Stimulated activated CD8-positive, alpha-beta memory T cell treated with anti-CD3 and anti-CD28 coated beads, Interleukin-7, amount 100 ng/mL, for 24 hours (primary cell): ENCODE results near the gene ABL1.
A peak's percentile ranks its signal among the peaks of the same experiment; 100 is the strongest.
"Not testable (repeated sequence)": the region's sequence is repeated elsewhere in the genome, so short reads cannot be mapped to it uniquely, and the experiment has no call there.

Source experiments
- DNase-seq: peaks from one replicate; pipeline ENCODE4 v3.0.0-alpha.2; 2020; ENCODE audit warnings: low read depth

The ABL1 gene

GRCh38 chr9:130834371-130835336 lies at the start of gene ABL1:
ABL1 (plus strand) TSS chr9:130835254; CDS start chr9:130835447, 193 bp downstream.
- DNase-seq: peak; percentile 39

- no peak for DNase-seq
These were observed 49.0 kb upstream of the ABL1 start for GRCh38 chr9:130785940-130786508.

- no peak for DNase-seq
These were observed 48.5 kb upstream of the ABL1 start for GRCh38 chr9:130786526-130786925.

- no peak for DNase-seq
These were observed 45.0 kb upstream of the ABL1 start for GRCh38 chr9:130789747-130790672.

GRCh38 chr9:130791303-130791894 lies 43.7 kb upstream of the ABL1 start:
- DNase-seq: no peak

DNA sequence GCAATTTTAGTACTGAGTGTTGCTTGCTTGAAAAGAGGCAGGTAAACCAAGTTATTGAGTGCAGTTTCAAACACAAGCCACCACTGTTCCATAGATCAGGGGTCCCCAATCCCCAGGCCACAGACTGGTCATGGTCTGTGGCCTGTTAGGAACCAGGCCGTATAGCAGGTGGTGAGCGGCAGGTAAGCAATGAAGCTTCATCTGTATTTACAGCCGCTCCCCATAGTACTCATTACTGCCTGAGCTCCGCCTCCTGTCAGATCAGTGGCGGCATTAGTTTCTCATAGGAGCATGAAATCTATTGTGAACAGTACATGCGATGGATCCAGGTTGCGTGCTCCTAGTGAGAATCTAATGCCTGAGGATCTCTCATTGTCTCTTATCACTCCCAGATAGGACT lies 41.5 kb upstream of the ABL1 start:
- no peak for DNase-seq

DNA sequence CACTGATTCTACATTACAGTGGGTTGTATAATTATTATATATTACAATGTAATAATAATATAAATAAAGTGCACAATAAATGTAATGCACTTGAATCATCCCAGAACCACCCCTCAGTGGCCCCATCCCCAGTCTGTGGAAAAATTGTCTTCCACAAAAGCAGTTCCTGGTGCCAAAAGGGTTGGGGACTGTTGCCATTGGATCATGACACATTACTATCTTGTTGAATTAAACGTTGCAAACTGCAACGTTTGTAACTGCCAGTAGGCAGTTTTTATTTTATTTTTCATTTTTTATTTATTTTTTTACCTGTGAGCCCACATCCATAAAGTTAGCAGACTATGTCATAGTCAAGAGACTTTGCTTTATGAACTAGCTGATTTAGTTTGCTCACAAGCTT lies 41.0 kb upstream of the ABL1 start:
- not testable (repeated sequence) for DNase-seq

DNA sequence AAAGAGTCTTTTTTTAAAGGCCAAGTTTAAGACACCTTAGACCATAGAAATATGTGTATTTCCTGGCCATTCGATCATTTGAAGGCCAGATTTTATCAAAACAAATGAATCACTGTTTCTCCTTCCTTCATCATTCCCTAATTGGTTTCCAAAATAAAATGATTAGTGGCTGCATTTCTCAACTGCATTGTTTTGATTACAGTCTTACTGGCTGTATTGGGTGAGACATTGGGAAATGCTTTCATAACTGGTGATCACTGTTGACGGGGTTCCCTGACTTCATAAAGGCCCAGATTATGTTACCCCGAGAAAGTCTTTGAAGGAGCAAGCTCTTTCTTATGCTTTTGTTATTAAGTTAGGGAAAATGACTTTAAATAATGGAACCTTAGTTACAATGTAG lies 40.6 kb upstream of the ABL1 start:
- DNase-seq: not testable (repeated sequence)

DNA sequence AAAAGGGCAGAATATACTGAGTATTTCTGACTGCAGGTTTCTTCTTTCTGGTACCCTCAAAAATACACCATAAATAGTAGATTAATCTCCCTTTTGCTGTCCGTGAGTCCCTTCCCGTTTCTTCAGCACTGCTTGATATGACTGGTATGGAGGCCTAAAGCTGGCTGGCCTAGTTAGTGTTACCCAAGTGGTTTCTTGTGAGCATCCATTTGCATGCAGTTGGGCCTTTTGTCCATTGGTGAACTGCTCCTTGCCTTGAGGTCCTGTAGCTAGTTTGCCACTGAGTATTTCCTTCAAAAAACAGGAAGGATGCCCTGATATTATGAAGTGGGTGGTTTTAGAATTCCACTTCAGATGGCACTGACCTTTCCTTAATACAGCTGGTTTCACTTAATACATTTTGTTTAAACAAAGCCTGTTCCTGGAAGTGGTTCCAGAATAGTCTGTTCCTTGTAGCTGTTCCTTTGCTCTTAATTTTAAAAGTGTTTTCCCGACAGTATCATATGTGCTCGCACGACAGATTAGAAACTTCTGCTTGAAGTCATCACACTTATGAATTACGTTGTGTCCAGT lies 40.0 kb upstream of the ABL1 start:
- no peak for DNase-seq

DNA sequence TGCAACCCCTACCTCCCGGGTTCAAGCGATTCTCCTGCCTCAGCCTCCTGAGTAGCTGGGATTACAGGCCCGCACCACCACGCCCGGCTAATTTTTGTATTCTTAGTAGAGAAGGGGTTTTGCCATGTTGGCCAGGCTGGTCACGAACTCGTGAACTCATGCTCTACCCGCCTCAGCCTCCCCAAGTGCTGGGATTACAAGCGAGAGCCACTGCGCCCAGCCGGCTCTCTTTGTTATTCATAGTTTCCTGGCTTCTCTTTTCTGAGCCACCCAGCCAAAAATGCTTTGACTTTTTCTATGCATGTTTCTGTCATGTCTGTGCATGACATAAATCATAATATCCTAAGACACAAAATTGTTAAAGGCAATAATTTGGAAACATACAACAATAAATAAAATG lies 31.9 kb upstream of the ABL1 start:
- DNase-seq: not testable (repeated sequence)

DNA sequence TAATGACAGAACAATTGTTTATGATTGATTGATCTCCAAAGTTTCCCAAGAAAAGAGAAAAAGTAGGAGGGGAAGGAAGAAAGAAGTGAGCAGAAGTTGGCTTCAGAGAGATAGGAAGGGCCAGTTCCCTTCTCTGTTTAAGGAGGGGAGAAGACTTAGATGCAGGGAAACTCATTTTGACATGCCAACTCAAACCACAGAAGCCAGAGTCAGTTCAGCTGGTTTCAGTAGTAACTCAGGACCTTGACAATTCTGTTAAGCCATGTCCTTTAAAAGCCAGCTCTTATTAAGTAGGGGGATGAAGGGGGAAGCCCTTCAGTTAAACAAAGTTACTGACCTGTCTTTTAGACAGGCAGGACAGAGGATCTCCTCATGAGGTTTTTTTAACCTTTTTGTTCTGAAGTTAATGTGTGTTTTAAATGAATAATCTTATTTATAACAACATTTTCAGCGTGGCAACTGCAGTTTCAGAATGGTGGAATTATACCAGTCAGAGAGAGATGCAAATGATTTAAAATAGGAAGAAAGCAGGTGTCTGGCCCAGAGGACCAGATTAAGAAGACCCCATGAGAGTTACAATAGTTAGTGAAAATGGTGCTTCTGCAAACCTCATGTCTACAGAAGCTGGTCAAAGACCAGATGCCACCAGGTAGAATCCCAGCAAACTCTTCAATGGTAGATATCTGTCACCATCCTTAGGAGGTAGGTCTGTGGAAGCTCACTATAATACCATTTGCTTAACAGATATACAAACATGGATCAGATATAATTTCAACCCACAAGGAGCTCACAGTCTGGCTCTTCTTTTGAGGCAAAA lies 29.3 kb upstream of the ABL1 start:
- no peak for DNase-seq

- no peak for DNase-seq
These were observed 28.7 kb upstream of the ABL1 start for GRCh38 chr9:130806327-130806716.

- DNase-seq: no peak
These were observed 24.4 kb upstream of the ABL1 start for GRCh38 chr9:130810609-130811136.

- DNase-seq: no peak
These were observed 19.7 kb upstream of the ABL1 start for GRCh38 chr9:130815242-130815808.

- no peak for DNase-seq
These were observed 17.1 kb upstream of the ABL1 start for GRCh38 chr9:130817914-130818313.

DNA sequence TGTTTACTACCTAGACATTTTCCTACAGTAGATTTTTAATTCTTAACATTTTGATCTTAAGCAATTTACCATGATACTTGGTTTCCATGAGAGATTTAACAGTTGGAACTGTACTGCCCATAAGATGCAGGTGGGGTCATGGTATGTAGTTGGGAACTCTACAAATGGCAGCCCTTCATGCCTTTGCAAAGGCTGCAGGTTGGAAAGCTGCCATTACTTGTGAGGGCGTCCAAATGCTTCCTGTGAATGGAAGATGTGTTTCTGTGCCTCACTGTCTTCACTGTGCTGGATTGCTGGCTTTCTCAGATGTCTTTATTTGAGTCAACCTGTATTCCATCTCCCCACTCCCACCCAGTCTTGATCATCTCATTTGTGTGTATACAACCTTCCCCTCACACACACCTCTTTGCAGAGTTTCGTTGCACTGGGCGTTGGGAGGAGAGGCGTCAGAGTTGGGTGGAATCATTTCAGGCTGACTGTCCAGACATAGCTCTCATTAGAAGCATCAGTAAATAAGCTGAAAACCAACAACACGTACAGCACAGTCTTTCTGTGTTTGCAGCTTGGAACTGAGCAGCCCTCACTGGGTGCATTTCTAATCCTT lies 14.8 kb upstream of the ABL1 start:
- no peak for DNase-seq

DNA sequence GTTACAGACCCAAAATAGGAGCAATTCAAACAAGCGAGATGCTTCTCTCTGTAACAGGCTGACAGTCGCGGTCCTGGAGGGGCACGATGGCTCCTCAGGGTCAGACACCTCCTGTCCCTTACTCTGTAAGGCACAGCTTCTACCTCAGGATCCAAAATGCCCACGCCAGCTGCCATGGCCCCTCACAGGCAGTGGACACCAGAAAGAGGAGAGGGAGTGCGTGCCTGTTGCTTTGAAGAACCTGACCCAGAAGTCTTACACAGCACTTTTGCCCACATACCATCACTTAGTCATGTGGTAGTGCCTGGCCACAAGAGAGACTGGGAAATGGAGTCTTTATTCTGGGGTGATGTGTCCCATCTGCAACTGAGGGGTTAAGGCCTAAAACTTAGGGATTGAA lies 11.6 kb upstream of the ABL1 start:
- DNase-seq: no peak

GRCh38 chr9:130824079-130824478 lies 11.0 kb upstream of the ABL1 start:
- DNase-seq: no peak

GRCh38 chr9:130824643-130825350 lies 10.3 kb upstream of the ABL1 start:
- DNase-seq: no peak
